GM12872 (cell line): ENCODE data around the gene COMMD1.

Experiments used
- TF ChIP-seq, protein P1 (sequence below): IDR thresholded peaks from 3 replicates; pipeline ENCODE4 v1.5.1; 2011; ENCODE audit warnings: low read depth, mild to moderate bottlenecking, low read length, moderate library complexity; ENCODE audit not compliant: insufficient read depth

The COMMD1 gene

DNA sequence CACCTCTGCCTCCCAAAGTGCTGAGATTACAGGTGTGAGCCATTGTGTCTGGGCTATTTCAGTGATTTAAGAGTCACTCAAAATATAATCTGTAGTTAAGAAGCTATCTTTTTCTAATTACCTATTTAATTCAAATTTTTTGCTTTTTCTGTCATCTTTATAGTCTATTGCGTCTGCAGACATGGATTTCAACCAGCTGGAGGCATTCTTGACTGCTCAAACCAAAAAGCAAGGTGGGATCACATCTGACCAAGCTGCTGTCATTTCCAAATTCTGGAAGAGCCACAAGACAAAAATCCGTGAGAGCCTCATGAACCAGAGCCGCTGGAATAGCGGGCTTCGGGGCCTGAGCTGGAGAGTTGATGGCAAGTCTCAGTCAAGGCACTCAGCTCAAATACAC is 95.1 kb downstream of the COMMD1 start:
- TF ChIP-seq, protein P1, sequence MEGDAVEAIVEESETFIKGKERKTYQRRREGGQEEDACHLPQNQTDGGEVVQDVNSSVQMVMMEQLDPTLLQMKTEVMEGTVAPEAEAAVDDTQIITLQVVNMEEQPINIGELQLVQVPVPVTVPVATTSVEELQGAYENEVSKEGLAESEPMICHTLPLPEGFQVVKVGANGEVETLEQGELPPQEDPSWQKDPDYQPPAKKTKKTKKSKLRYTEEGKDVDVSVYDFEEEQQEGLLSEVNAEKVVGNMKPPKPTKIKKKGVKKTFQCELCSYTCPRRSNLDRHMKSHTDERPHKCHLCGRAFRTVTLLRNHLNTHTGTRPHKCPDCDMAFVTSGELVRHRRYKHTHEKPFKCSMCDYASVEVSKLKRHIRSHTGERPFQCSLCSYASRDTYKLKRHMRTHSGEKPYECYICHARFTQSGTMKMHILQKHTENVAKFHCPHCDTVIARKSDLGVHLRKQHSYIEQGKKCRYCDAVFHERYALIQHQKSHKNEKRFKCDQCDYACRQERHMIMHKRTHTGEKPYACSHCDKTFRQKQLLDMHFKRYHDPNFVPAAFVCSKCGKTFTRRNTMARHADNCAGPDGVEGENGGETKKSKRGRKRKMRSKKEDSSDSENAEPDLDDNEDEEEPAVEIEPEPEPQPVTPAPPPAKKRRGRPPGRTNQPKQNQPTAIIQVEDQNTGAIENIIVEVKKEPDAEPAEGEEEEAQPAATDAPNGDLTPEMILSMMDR = no peak

DNA sequence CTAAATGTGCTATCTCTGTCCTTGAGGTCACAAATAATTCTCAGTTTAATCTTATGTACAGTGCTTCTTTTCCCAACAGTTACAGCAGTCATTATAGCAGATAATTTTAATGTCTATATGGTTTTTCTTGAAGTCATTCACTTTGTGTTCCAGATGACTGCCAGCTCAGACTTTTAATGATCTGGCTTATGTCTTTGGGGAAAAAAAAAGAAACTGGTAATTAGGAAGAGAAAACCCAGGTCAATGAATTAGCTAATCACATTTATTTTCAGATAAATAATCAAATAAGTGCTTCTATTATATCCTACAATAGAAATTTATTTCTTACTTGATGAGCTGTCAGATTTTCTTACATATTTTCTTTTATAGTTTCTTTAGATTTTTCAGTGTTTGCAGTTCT is 96.0 kb downstream of the COMMD1 start:
- TF ChIP-seq, protein P1 = no peak

DNA sequence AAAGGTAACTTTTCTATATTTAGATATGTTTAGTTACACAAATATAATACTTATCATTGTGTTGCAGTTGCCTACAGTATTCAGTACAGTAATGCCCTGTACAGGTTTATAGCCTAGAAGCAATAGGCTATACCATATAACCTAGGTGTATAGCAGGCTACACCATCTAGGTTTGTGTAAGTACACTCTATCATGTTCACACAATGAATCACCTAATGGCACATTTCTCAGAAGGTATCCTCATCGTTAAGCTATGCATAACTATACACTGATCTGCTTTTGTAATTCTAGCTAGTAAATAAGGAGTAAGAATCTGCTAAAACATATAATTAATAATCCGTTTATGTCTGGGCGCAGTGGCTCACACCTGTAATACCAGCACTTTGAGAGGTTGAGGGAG is 102.1 kb downstream of the COMMD1 start:
- TF ChIP-seq, protein P1 = no peak

DNA sequence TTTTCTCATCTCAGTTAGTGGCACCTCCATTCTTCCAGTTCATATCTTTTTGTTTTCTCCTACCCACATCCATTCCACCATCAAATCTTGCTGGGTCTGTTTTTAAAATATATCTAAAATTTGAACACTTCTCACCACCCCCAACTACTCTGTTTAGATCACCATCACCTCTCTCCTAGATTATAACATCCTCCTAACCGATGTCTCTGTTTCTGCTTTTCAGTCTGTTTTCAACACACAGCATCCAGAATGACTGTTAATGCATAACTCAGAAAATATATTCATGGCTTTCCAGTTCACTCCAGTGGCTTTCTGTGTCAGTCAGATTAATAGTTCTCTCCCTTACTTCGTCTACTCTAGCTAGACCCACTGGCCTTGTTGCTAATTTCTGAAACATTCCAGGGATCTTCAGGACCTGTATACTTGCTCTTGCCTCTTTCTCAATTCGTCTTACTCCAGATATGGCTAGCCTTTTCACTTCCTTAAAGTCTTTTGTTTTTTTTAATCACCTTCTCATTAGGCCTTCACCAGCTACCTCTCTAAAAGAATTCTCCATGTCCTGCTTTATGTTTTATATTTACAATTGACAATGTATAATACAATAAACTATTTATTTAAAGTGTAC is 105.3 kb downstream of the COMMD1 start:
- TF ChIP-seq, protein P1 = no peak

DNA sequence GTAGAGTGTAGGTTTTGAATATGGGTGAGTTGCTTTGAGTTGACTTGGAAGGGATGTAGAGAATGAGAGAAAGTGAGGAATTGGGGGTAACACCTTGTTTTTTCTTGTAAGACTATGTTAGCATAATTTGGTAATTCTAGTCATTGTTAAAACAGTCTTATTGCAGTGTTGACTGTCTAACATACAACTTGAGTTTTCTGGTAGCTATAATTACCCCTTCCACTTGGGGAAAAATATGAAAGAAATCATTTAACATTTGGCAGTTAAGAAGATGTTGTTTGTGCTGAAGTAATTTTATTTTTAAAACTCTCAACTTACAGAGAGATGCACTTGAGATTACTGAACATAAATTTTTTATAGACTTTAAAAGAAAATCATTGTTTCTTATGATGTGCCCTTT is 108.2 kb downstream of the COMMD1 start:
- TF ChIP-seq, protein P1 = no peak

DNA sequence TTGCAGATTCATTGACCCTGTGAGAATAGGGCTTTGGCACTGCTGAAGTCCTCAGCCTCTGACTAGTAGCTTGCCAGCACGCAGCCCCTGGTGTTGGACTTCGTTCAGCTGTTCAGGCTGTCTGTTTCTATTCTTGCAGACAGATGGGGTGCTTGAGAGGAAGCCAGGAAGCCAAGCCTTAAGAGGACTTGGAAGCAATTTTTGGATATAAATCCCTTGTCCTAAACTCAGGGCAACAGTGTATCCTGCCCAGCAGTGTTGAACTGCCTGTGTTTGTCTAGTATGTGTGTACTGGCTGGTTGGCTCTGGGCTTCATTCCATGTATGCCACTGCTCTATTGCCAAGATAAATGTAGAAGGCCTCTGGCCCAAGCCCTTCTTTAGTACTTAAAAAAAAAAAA is 108.6 kb downstream of the COMMD1 start:
- TF ChIP-seq, protein P1 = no peak

DNA sequence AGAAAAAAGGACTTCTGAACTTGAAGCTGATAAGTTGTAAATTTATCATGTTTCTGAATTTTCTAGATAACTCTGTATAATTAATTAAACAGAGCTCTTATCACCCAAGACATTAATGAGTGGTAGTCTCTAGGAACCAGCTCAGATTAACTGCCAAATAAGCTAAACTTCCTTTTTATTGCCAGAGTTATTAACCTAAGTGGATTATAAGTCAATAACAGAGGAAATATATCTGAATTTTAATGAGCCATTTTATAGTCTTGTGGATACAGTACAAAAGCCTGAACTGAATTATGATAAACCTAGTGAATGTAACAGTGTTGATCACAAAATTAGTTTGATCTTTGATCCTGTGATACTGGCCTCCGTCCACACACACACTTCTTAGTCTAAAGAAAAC is 111.5 kb downstream of the COMMD1 start:
- TF ChIP-seq, protein P1 = no peak

DNA sequence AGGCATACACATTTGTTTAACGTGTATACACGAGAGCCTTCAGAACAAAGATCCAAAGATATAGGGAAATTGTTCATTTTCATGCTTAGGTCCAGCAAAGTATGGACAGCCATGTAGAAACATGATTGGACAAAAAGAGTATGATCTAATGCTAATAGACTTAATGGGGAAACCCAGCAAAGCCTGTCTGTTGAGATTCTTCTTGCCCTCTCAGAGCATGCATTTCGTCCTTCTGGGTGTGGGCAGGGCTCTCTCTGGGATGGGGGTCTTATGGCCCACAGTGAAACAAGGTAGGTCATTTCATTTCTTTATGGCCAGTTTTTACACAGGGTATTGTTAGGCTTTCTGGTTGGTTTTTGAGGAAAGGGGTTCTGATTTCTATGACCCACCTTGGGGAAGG is 124.4 kb downstream of the COMMD1 start:
- TF ChIP-seq, protein P1 = no peak
